Parathyroid adenoma (tissue), 2 donors: ENCODE data around the gene DPYD.

ENCODE experiments used
- H2AFZ ChIP-seq: fragments of 300-600 bp; sonication (generic); one replicate; pipeline ENCODE4 v1.7.0; 2017; ENCODE audit warnings: antibody characterized with exemption, mild to moderate bottlenecking
- H3K27ac ChIP-seq: fragments of 300-600 bp; sonication (generic); one replicate; pipeline ENCODE4 v1.7.0; 2017
- H3K27me3 ChIP-seq: fragments of 300-600 bp; sonication (generic); one replicate; pipeline ENCODE4 v1.7.0; 2017; ENCODE audit warnings: low read length; ENCODE audit not compliant: control insufficient read depth, insufficient read depth
- H3K36me3 ChIP-seq: fragments of 300-600 bp; sonication (generic); one replicate; pipeline ENCODE4 v1.7.0; 2017; ENCODE audit warnings: low read length; ENCODE audit not compliant: control insufficient read depth, insufficient read depth
- H3K4me1 ChIP-seq: fragments of 300-600 bp; sonication (generic); one replicate; pipeline ENCODE4 v1.7.0; 2017; ENCODE audit warnings: control low read depth
- H3K4me2 ChIP-seq: fragments of 300-600 bp; sonication (generic); one replicate; pipeline ENCODE4 v1.7.0; 2017; ENCODE audit warnings: low read length
- H3K4me3 ChIP-seq: fragments of 300-600 bp; sonication (generic); one replicate; pipeline ENCODE4 v1.7.0; 2017; ENCODE audit warnings: low read depth, low read length
- H3K79me2 ChIP-seq: fragments of 300-600 bp; sonication (generic); one replicate; pipeline ENCODE4 v1.7.0; 2017; ENCODE audit warnings: control low read depth
- H3K9ac ChIP-seq: fragments of 300-600 bp; sonication (generic); one replicate; pipeline ENCODE4 v1.7.0; 2017; ENCODE audit warnings: mild to moderate bottlenecking
- H3K9me3 ChIP-seq: fragments of 300-600 bp; sonication (generic); one replicate; pipeline ENCODE4 v1.7.0; 2017; ENCODE audit warnings: low read length; ENCODE audit not compliant: control insufficient read depth
- CTCF ChIP-seq: fragments of 300-600 bp; sonication (generic); IDR thresholded peaks from one replicate; pipeline ENCODE4 v1.7.0; 2017; ENCODE audit warnings: antibody characterized with exemption, mild to moderate bottlenecking
- donor health status: primary hyperparathyroidism.

DPYD gene

GRCh38 chr1:97845805-97846204, 75.0 kb downstream of the DPYD start:
- Histone ChIP-seq H3K27me3 (no peaks in the 10 kb centered on the region), H3K36me3 (no peaks in the 10 kb centered on the region), H3K4me2 (no peak overlapping the region), H3K4me3 (no peak overlapping the region), H2AFZ (no peak overlapping the region), H3K27ac (no peak overlapping the region), H3K9me3 (no peaks in the 10 kb centered on the region), H3K9ac (no peak overlapping the region), H3K79me2 (no peaks in the 10 kb centered on the region), H3K4me1 (no peaks in the 10 kb centered on the region)
- TF ChIP-seq CTCF: no peak

- H3K27me3 ChIP-seq: no peaks in the 10 kb centered on the region
- H3K27ac ChIP-seq: no peak overlapping the region
- H2AFZ ChIP-seq: no peak overlapping the region
- no peak for TF ChIP-seq CTCF
- no peaks in the 10 kb centered on the region for H3K79me2 ChIP-seq
- no peaks in the 10 kb centered on the region for H3K4me1 ChIP-seq
- H3K4me3 ChIP-seq: no peak overlapping the region
- no peaks in the 10 kb centered on the region for H3K36me3 ChIP-seq
- no peak overlapping the region for H3K4me2 ChIP-seq
- no peak overlapping the region for H3K9ac ChIP-seq
- H3K9me3 ChIP-seq: no peaks in the 10 kb centered on the region
Measured at GRCh38 chr1:97844552-97845089, 76.2 kb downstream of the DPYD start.

GRCh38 chr1:97841338-97841737, 79.5 kb downstream of the DPYD start:
- Histone ChIP-seq H3K4me1 (no peaks in the 10 kb centered on the region), H3K9ac (no peak overlapping the region), H3K4me3 (no peak overlapping the region), H3K4me2 (no peak overlapping the region), H3K9me3 (no peaks in the 10 kb centered on the region), H3K36me3 (no peaks in the 10 kb centered on the region), H2AFZ (no peak overlapping the region), H3K27me3 (no peaks in the 10 kb centered on the region), H3K27ac (no peak overlapping the region), H3K79me2 (no peaks in the 10 kb centered on the region)
- no peak for TF ChIP-seq CTCF

- H3K9me3 ChIP-seq: no peaks in the 10 kb centered on the region
- no peak overlapping the region for H3K4me2 ChIP-seq
- H3K4me1 ChIP-seq: peaks cover 2% of the 10 kb centered on the region
- no peak for TF ChIP-seq CTCF
- H3K4me3 ChIP-seq: no peak overlapping the region
- no peaks in the 10 kb centered on the region for H3K27me3 ChIP-seq
- H3K79me2 ChIP-seq: no peaks in the 10 kb centered on the region
- no peak overlapping the region for H2AFZ ChIP-seq
- H3K27ac ChIP-seq: no peak overlapping the region
- no peaks in the 10 kb centered on the region for H3K36me3 ChIP-seq
- H3K9ac ChIP-seq: no peak overlapping the region
Measured at GRCh38 chr1:97837161-97837560, 83.7 kb downstream of the DPYD start.

GRCh38 chr1:97834899-97835298, 85.9 kb downstream of the DPYD start:
- no peak for TF ChIP-seq CTCF

More at GRCh38 chr1:97834899-97835298, 85.9 kb downstream of the DPYD start:
- Histone ChIP-seq H3K9me3 (no peaks in the 10 kb centered on the region), H2AFZ (no peak overlapping the region), H3K4me1 (peaks cover 2% of the 10 kb centered on the region), H3K4me3 (no peak overlapping the region), H3K4me2 (no peak overlapping the region), H3K9ac (no peak overlapping the region), H3K27me3 (no peaks in the 10 kb centered on the region), H3K79me2 (no peaks in the 10 kb centered on the region), H3K36me3 (no peaks in the 10 kb centered on the region), H3K27ac (no peak overlapping the region)
